GM19328 (cell line): ENCODE results near the gene PXN.
"Not testable (repeated sequence)": the region's sequence is repeated elsewhere in the genome, so short reads cannot be mapped to it uniquely, and the experiment has no call there.

Experiments used
- ATAC-seq: cut with Tn5 transposase; IDR thresholded peaks from one replicate; pipeline ENCODE4 v1.9.1; 2021; ENCODE audit warnings: mild to moderate bottlenecking, moderate library complexity; ENCODE audit not compliant: unreplicated experiment

PXN gene

GRCh38 chr12:120227233-120228040, 38.1 kb downstream of the PXN start:
- no peak for ATAC-seq

DNA sequence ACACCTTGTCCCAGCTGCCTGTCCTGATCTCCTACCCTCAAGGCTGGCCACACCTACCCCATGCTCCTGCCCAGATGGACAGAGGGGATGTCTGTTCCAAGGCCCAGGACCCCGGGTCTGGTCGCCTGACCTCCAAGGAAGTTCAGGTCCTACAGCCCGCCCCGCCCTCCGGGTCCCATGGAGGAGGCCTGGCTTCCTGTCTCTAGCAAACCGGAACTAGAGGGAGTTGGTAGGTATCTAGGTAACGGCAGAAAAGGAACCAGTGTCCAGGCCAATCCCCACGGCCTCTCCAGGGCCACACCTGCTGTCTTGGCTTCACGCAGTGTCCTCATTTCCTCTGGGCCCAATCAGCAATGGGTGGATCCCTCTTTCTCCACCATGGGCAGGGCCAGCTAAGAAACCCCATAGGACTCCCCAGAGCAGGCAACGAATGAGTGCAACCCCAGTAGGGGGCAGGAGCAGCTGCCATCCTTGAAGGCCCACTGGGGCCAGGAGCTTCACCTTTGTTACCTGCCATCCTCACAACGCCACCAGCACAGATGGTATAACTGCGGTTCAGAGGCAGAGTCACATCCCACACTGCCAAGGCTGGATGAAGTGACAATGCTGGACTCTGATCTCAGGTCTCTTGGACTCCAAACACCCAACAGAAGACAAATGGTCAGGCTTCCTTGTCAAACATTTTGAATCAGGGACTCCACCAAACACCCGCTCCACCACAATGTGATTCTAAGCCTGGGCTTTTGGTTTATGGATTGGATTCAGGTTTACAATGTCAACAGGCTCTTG, 39.5 kb downstream of the PXN start:
- ATAC-seq, result no peak

DNA sequence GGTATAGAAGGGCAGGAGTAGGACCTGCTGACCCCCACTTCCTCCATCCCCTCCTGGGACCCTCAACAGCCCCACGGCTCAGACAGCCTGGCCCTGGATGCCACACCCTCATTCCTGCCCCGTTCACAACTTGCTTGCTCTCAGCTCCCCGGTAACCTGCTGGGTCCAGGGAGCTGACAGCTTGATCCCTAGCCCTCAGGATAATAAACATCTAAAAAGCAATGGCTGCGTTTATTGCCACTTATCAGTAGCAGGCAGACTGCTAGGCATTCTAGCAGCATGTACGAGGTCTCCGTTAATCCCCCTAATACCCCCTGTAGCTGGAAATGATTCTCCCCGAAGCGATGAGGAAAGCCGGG, 40.4 kb downstream of the PXN start:
- no peak for ATAC-seq

DNA sequence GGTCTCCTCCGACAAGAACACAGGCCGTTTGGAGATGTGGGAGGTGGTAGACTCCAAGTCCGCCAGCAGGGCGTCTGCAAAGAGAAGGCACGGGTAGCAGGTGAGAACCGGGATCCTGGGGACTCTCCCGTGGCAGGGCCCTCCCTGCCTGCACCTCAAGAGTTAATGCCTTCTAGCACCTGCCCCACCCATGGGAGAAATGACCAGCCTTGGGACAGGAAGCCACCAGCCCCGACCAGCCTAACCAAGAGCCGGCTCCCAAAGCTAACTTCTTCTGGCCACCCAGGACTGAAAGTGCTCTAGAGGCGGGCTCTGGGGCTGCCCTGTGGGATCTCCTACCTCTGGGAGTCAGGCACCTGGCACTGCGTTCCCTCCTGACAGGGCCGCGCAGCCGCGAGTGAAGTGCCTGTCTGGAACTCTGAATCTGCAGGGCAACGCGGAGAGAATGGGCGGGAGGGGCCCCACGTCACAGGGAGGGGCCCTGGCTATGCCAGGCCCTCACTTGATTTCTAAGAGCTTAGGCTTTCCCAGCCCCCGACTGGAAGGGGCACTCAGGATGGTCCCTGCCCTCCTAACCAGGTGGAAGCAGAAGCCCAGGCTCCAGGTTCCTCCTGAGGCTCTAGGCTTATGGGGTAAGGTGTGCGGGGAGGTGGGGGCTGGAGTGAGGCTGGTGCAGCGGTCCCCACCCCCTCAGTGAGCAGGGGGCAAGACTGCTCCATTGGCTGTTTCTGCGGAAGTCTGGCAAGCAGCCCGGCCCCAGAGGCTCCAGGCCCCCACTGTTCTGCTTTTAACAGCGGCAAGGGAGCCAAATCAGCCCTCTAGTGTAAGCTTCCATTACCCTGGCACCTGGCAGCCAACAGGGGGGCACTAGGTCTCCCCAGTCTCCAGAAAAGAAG, 41.0 kb downstream of the PXN start:
- no peak for ATAC-seq

DNA sequence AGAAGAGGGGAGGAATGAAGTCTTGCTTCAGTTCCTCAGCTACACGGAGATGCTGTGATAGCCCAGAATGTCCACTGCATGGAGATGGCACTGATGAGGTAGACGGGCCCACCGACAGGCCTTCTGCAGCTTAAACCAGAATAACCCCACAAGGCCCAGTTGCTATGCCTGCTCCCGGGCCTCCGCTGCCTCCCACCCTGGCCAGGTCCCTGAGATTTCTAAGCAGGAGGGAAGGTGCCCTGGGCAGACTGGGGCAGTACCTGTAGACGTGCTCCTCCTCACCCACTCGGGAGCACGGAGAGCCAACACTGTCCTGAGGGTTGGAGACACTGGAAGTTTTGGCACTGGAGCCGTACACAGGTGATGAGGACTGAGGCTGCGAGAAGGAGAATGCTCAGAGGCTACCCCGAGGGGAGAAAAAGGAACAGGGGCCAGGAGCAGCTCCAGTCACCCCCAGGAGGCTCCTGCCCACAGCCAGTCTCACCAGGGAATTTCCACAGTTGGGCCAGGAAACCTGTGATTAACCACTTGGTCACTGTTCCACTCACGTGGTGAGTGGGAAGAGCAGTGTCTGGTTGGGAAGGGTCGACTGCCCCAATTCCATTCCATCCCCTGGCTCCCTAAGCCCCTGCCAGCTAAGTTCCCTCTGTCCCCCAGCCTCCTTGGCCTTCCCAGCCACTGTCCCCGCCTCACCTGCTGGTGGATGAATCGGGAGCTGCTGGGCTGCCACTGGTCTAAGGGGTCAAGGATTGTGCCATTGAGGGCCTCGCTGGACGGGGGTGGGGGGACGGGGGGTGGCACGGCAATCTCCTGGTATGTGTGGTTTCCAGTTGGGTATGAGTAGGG, 41.8 kb downstream of the PXN start:
- no peak for ATAC-seq

- no peak for ATAC-seq
Observed at GRCh38 chr12:120222288-120222832, 43.2 kb downstream of the PXN start.

- ATAC-seq, result no peak
Observed at GRCh38 chr12:120221576-120221900, 44.0 kb downstream of the PXN start.

GRCh38 chr12:120220838-120221575, 44.5 kb downstream of the PXN start:
- no peak for ATAC-seq

DNA sequence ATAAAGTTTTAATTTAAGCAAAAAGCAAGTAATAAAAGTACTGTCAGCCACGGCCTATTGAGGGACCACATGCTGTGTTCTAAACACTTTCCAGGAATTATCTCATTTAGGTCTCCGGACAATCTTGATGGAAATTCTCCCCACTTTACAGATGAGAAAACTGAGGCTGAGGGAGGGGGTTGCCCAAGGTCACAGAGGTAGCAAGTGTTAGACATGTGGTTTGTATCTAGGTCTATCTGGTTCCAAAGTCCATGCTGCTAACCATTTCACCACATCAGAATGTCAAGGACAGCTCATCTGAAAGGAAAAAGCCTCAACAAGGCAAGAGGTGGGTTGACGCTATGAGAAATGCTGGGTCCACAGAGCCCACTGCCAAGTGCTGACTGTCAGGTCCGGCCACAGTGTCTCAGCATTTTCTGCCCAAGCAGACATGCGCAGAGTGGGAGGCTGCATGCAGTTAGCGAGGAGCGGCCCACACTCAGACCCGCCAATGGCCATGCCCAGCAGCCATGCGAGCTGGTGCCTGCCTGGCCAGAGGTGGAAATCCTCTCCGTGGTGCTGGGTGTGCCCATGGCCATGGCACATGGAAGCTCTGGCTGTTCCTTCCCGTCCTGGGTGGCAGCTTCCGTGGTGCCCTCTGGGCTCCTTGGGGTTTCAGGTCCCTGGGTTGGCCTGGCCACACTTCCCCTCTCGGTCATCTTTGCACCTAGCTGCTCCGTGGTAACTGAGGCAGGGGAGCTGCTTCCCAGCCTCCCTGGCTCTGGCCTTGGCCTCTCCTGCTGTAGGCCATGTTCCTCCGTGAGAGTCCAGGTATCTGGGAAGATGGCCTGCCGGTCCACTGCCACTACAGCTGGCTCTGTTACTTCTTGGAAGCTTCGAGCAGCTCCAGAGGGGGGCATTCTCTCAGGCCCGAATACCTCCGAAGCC, 46.6 kb downstream of the PXN start:
- ATAC-seq, result no peak

- no peak for ATAC-seq
Observed at GRCh38 chr12:120216742-120217605, 48.6 kb downstream of the PXN start.

DNA sequence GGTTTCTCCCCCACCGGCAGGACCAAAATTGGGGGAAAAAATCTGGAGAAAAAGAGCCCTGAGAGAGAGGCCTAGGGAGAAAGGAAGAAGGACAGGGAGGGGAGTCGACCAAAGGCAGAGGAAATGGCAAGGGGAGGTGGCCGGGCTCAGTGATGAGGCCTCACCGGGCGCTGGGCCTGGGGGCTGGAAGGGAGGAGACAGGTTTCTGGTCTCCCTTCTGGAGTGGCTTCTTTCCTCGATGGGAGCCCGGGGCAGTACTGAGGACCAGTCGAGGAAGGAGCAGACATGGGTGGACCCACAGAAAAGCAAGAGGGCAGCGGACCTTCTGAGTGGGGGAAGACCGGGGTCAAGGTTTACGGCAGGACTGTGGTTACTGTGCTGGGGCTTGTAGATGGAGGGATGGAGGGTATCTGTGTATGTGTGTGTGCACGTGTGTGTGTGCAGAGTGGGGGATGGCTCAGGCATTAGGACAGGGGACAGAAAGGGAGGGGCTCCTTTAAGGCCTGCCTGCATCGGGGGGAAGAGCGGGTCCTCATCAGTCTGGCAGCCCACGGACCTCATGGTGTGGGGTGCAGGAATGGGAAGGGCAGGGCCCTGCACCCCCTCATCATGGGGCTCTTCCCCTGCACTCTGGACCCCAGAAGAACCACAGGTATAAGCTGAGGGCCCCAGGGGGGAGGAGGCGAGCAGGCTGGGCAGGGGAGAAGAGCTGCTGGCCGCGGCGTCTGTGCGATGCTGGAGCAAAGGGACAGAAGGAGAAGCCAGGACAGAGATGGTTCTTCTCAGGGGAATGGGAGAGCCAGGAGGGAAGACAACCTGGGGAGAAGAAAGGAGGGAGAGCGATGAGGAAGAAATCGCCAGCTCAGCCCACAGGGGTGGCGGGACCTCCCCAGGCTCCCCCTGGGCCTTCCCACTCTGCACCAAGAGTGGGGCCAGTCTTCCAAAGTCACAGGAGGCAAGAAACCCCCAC, 49.5 kb downstream of the PXN start:
- ATAC-seq, result no peak

DNA sequence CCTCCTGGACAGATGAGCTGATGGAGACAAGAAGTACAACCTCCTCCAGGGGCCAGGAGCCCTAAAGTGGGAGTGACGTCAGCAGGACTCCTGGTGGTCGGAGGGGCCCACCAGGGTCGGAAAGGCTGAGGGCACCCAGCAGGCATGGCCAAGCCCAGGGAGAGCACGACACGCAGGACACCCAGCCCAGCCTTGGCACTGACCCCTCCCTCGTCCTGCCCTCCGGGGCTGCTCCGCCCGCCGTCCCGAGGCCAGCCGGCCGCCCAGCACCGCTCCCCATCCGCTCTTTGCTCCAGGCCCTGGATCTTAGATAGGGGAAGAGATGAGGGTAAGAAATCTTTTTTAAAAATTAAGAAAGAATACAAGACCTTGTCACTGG, 50.2 kb downstream of the PXN start:
- ATAC-seq, result no peak

DNA sequence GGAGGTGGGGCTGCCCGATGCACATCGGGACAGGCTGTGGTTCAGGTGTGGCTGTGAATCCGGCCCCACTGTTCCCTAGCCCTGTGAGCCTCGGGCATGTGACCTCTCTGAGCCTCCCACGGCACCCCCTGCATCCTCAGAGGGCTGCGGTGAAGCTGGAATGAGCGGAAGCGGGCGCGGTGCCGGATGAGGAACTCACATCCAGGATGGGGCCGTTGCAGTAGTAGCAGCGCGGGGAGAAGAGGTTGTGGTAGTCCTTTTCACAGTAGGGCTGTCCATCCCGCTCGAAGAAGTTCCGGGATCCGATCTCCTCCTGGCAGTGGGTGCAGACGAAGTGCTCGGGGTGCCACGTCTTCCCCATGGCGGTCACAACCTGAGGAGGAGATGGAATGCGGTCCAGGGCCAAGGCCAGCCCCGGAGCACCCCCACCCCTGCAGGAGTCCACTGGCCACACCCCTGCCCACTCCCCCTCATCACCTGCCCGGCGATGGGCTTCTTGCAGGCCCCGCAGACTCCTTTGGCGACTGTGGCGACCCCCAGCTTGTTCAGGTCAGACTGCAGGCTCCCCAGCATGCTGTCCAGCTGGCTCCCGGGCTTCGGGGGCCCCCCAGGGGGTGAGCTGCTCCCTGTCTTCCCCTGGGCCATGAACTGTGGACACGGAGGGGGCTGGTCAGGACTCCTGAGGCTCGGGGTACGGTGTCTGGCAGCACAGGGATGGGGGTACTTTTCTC, 50.7 kb downstream of the PXN start:
- no peak for ATAC-seq

DNA sequence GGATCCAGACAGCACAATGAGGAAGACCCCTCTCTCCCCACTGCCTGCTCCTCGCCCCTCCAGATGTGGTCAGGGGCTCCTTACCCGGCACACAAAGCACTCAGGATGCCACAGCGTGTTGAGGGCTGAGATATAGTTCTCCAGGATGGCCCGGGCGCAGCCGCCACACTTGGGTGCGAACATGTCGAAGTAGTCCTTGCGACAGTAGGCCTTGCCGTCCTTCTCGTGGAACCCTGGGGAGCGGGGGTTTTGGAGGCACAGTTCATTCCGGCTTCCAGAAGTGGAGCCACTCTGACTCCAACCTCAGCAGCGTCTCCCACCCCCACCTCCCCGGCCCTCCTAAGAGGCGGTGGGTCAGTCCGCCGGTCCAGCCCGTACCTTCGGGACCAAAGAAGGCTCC, 51.8 kb downstream of the PXN start:
- ATAC-seq, result no peak

- ATAC-seq, result not testable (repeated sequence)
Observed at GRCh38 chr12:120213182-120213581, 52.3 kb downstream of the PXN start.

DNA sequence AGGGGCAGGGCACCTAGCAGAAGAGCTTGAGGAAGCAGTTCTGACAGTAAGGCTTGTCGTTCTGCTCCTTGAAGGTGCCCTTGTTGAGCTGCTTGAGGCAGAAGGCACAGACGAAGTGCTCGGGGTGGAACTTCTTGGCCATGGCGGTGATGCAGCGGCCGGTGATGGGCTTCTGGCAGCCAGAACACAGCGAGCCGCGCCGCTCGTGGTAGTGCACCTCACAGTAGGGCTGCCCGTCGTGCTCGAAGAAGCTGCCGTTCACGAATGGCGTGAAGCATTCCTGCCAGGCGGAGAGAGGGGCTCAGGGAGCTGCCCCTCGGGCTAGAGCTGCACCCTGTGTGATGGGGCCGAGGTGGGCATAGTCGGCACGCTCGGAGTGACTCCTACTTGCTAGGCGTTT, 53.2 kb downstream of the PXN start:
- no peak for ATAC-seq
